SU-DHL-6 (cell line): ENCODE results near the gene RNF144A.

ENCODE experiments used
- CTCF ChIP-seq: fragments of 200-600 bp; sonication (generic); IDR thresholded peaks from one replicate; pipeline ENCODE4 v1.5.1; 2017; ENCODE audit warnings: antibody characterized with exemption, mild to moderate bottlenecking, low read length, moderate library complexity; ENCODE audit not compliant: insufficient read depth, poor library complexity, severe bottlenecking
- EZH2phosphoT487 ChIP-seq: fragments of 200-600 bp; sonication (generic), shearing (Covaris generic); conservative IDR thresholded peaks from 2 replicates; pipeline ENCODE4 v1.6.1; 2018; ENCODE audit warnings: mild to moderate bottlenecking, antibody characterized with exemption, low read length, moderate library complexity, mixed read lengths

- TF ChIP-seq CTCF (no peak), EZH2phosphoT487 (no peak)
These were observed 153.9 kb downstream of the RNF144A start for GRCh38 chr2:7071154-7071553.
